ENCODE data around the gene RNF157.

Gene RNF157

GRCh38 chr17:76138234-76138895 is 101.9 kb downstream of the RNF157 start:
- Histone ChIP-seq H3K9me3 (ENCODE audit: control insufficient read depth, low read depth, low read length) (no peaks in the 10 kb centered on the region), H3K4me1 (ENCODE audit: control insufficient read depth, low read depth, low read length) (peaks cover 81% of the 10 kb centered on the region), H3K27ac (ENCODE audit: low read length) (no peak overlapping the region), H3K27me3 (ENCODE audit: control insufficient read depth, insufficient read depth, low read length) (peaks cover 98% of the 10 kb centered on the region), H3K4me3 (ENCODE audit: low read length) (peak overlapping the region; percentile 79), H3K9ac (ENCODE audit: low read length) (no peak overlapping the region), H3K36me3 (ENCODE audit: control insufficient read depth, low read depth, low read length) (no peaks in the 10 kb centered on the region)

DNA sequence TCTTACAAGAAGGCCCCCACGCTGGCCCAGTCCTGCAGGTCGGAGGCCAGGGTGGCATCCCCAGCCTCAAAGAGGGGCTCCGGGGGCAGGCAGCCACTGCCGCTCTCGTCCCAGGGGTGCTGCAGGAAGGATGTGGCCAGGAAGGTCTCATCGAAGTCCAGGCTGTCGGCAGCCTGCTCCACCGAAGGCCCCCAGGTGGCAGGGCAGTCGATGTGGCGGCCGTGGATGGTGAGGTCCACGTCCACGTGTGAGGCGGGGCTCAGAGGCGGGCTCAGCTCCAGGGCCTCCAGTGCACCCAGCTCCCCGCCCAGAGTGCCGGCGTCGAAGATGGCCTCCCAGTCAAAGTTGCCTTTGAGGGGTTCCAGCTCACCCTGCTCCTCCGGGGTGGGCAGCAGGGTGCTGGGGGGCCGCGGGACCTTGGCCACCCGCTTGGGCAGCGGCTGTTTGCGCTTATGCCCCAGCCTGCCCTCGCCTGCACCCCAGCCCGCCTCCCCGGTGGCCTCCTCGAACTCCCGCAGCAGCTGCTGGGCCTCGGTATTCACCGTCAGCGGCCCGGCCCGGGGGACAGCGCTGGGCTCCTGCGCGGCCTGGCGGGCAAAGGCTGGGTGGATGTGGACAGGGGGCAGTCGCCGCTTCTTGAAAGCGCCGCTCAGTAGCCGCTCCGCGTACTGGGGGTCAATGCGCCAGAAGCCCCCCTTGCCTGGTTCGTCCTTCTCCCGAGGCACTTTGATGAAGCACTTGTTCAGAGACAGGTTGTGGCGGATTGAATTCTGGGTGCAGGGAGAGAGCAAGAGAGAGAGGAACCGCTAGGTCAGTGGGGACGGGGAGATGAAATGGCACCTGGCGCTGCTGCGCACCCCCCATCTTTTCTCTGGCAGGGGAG is 102.7 kb downstream of the RNF157 start:
- Histone ChIP-seq H3K9ac (ENCODE audit: low read length) (no peak overlapping the region), H3K27ac (ENCODE audit: low read length) (no peak overlapping the region), H3K4me3 (ENCODE audit: low read length) (peak overlapping the region; percentile 79), H3K36me3 (ENCODE audit: control insufficient read depth, low read depth, low read length) (no peaks in the 10 kb centered on the region), H3K9me3 (ENCODE audit: control insufficient read depth, low read depth, low read length) (no peaks in the 10 kb centered on the region), H3K27me3 (ENCODE audit: control insufficient read depth, insufficient read depth, low read length) (peaks cover 95% of the 10 kb centered on the region), H3K4me1 (ENCODE audit: control insufficient read depth, low read depth, low read length) (peaks cover 82% of the 10 kb centered on the region)

DNA sequence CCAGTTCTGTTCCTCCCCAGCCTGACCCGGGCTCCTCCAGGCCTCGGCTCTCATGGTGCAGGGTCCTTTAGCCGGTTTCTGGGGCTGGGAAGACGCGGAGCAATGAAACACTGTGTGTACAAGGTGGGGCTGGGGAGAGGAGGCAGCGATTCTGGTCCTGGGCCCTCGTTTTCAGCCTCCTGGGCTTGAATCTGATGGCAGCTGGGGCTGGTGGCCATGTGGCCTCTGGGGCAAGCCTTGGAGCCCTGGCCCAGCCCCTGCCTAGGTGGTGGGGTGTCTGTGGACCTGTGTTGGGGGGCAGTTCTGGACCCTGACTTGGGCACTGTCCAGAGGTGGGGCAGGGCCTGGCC is 103.3 kb downstream of the RNF157 start:
- Histone ChIP-seq H3K9ac (ENCODE audit: low read length) (no peak overlapping the region), H3K9me3 (ENCODE audit: control insufficient read depth, low read depth, low read length) (no peaks in the 10 kb centered on the region), H3K27me3 (ENCODE audit: control insufficient read depth, insufficient read depth, low read length) (peaks cover 93% of the 10 kb centered on the region), H3K27ac (ENCODE audit: low read length) (no peak overlapping the region), H3K36me3 (ENCODE audit: control insufficient read depth, low read depth, low read length) (no peaks in the 10 kb centered on the region), H3K4me1 (ENCODE audit: control insufficient read depth, low read depth, low read length) (peaks cover 79% of the 10 kb centered on the region), H3K4me3 (ENCODE audit: low read length) (no peak overlapping the region)

- peaks cover 79% of the 10 kb centered on the region for H3K4me1 ChIP-seq (ENCODE audit: control insufficient read depth, low read depth, low read length)
- H3K27ac ChIP-seq (ENCODE audit: low read length): no peak overlapping the region
- H3K27me3 ChIP-seq (ENCODE audit: control insufficient read depth, insufficient read depth, low read length): peaks cover 93% of the 10 kb centered on the region
- H3K36me3 ChIP-seq (ENCODE audit: control insufficient read depth, low read depth, low read length): no peaks in the 10 kb centered on the region
- no peak overlapping the region for H3K4me3 ChIP-seq (ENCODE audit: low read length)
- no peak overlapping the region for H3K9ac ChIP-seq (ENCODE audit: low read length)
- no peaks in the 10 kb centered on the region for H3K9me3 ChIP-seq (ENCODE audit: control insufficient read depth, low read depth, low read length)
These were observed 103.9 kb downstream of the RNF157 start for GRCh38 chr17:76136276-76137000.

DNA sequence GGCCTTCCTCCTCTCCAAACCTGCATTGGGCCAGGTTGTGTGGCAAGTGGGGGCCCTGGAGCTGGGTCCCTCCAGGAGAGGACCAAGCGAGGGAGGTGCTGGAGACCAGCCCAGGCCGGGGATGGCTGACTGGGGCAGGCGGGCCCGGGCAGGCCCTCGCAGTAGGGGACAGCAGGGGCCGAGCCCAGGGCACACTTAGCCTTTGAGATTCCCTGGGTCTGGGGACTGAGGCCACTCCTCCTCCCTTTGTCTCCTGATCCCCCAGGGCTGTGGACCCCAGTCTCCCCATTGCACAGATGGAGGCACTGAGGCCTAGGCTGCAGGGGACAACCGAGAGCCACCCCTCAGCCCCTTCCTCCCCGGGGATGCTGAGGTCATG is 104.5 kb downstream of the RNF157 start:
- Histone ChIP-seq H3K9me3 (ENCODE audit: control insufficient read depth, low read depth, low read length) (no peaks in the 10 kb centered on the region), H3K27ac (ENCODE audit: low read length) (no peak overlapping the region), H3K4me1 (ENCODE audit: control insufficient read depth, low read depth, low read length) (peaks cover 78% of the 10 kb centered on the region), H3K4me3 (ENCODE audit: low read length) (peak overlapping the region; percentile 50), H3K27me3 (ENCODE audit: control insufficient read depth, insufficient read depth, low read length) (peaks cover 94% of the 10 kb centered on the region), H3K36me3 (ENCODE audit: control insufficient read depth, low read depth, low read length) (no peaks in the 10 kb centered on the region), H3K9ac (ENCODE audit: low read length) (peak overlapping the region; percentile 18)

DNA sequence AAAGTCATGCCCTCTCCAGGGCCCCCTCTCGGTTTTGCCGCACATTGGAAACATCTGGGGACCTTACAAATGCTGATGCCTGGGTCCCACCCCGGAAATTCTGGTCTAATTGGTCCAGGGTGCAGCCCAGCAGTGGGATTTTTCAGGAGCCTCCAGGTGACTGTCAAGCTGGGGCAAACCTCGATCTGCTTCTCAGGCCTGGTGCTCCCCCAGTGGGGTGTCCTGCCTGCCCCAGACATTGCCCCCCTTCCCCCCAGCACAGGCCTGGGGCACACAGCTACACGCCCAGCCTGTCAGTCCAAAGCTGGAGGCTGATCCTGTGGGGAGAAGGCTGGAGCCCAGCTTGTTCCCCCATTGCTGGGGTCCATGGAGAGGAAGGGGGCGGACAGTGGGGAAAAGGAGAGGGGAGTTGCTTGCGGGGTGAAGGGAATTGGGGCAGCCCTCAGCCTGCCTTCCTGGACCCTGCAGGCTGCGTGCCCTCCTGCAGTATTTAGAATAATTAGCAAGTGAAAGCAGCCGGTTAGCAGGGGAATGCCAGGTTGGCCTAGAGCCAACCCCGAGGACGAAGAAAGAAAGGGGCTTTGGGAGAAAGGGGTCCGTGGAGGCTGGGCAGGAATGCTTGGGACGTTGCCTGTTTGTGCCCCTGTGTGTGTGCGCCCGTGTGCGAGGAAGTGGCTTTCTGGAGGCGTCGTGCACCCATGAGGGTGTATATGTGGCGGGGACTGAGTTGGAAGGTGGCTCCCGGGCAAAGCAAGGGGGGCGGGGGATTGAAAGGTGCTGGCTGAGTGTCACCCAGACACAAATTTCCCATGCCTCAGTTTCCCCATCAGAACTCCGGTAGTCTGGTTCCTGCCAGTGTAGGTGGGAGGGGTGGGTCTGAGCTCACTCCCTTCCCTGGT is 105.1 kb downstream of the RNF157 start:
- Histone ChIP-seq H3K4me1 (ENCODE audit: control insufficient read depth, low read depth, low read length) (peaks cover 74% of the 10 kb centered on the region), H3K9ac (ENCODE audit: low read length) (peak overlapping the region; percentile 18), H3K27me3 (ENCODE audit: control insufficient read depth, insufficient read depth, low read length) (peaks cover 94% of the 10 kb centered on the region), H3K36me3 (ENCODE audit: control insufficient read depth, low read depth, low read length) (no peaks in the 10 kb centered on the region), H3K9me3 (ENCODE audit: control insufficient read depth, low read depth, low read length) (no peaks in the 10 kb centered on the region), H3K27ac (ENCODE audit: low read length) (no peak overlapping the region), H3K4me3 (ENCODE audit: low read length) (peak overlapping the region; percentile 50)

GRCh38 chr17:76132574-76133338 is 107.5 kb downstream of the RNF157 start:
- Histone ChIP-seq H3K36me3 (ENCODE audit: control insufficient read depth, low read depth, low read length) (no peaks in the 10 kb centered on the region), H3K9me3 (ENCODE audit: control insufficient read depth, low read depth, low read length) (no peaks in the 10 kb centered on the region), H3K27ac (ENCODE audit: low read length) (no peak overlapping the region), H3K4me1 (ENCODE audit: control insufficient read depth, low read depth, low read length) (peaks cover 54% of the 10 kb centered on the region), H3K27me3 (ENCODE audit: control insufficient read depth, insufficient read depth, low read length) (peaks cover 73% of the 10 kb centered on the region), H3K4me3 (ENCODE audit: low read length) (peak overlapping the region; percentile 5), H3K9ac (ENCODE audit: low read length) (no peak overlapping the region)

- no peak overlapping the region for H3K27ac ChIP-seq (ENCODE audit: low read length)
- peak overlapping the region; percentile 17 for H3K4me3 ChIP-seq (ENCODE audit: low read length)
- peaks cover 64% of the 10 kb centered on the region for H3K27me3 ChIP-seq (ENCODE audit: control insufficient read depth, insufficient read depth, low read length)
These were observed 108.4 kb downstream of the RNF157 start for GRCh38 chr17:76131692-76132573.

DNA sequence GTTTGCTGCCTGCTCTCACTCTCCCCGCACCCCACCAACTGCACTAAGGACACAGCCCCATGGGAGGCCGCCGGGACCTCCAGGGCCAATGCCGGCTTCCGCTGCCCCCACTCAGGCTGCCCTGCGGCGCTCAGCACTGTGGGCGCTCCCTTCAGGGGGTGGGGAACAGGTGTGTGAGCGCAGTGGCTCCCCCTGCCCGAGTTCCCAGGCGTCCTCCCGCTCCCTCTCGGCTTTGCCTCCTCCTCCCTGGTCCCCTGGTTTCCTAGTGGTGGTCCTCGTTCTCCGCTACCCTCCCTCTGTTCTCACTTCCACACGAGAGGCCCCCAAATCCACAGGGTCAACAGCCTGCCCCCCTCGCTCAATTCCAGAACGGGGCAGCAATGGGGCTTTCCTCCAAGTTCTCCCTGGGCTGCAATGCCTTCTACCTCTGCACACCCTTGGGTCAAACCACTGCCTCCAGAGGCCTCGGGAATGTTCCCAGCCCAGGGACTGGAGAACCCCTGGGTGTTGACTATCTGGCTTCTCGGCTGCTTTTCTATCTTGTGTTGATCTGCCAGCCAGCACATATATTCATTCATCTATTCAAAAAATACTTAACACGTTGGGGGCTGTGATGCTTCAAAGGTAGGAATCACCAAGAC is 109.1 kb downstream of the RNF157 start:
- H3K9me3 ChIP-seq (ENCODE audit: control insufficient read depth, low read depth, low read length): no peaks in the 10 kb centered on the region
- peaks cover 41% of the 10 kb centered on the region for H3K4me1 ChIP-seq (ENCODE audit: control insufficient read depth, low read depth, low read length)
- peaks cover 57% of the 10 kb centered on the region for H3K27me3 ChIP-seq (ENCODE audit: control insufficient read depth, insufficient read depth, low read length)
- H3K36me3 ChIP-seq (ENCODE audit: control insufficient read depth, low read depth, low read length): no peaks in the 10 kb centered on the region
- no peak overlapping the region for H3K4me3 ChIP-seq (ENCODE audit: low read length)
- no peak overlapping the region for H3K27ac ChIP-seq (ENCODE audit: low read length)
- H3K9ac ChIP-seq (ENCODE audit: low read length): no peak overlapping the region

More at GRCh38 chr17:76131692-76132573, 108.4 kb downstream of the RNF157 start:
- H3K36me3 ChIP-seq (ENCODE audit: control insufficient read depth, low read depth, low read length): no peaks in the 10 kb centered on the region
- peaks cover 47% of the 10 kb centered on the region for H3K4me1 ChIP-seq (ENCODE audit: control insufficient read depth, low read depth, low read length)
- H3K9me3 ChIP-seq (ENCODE audit: control insufficient read depth, low read depth, low read length): no peaks in the 10 kb centered on the region
- no peak overlapping the region for H3K9ac ChIP-seq (ENCODE audit: low read length)
